GM19468 (cell line): ENCODE measurements around the gene UIMC1.

Experiments
- ATAC-seq: cut with Tn5 transposase; IDR thresholded peaks from one replicate; pipeline ENCODE4 v1.9.1; 2021; ENCODE audit warnings: mild to moderate bottlenecking, moderate library complexity, moderate number of reproducible peaks; ENCODE audit not compliant: unreplicated experiment; ENCODE audit errors: extremely low read depth

Gene UIMC1

GRCh38 chr5:176857216-176857893, 149.2 kb downstream of the UIMC1 start:
- ATAC-seq: no peak

DNA sequence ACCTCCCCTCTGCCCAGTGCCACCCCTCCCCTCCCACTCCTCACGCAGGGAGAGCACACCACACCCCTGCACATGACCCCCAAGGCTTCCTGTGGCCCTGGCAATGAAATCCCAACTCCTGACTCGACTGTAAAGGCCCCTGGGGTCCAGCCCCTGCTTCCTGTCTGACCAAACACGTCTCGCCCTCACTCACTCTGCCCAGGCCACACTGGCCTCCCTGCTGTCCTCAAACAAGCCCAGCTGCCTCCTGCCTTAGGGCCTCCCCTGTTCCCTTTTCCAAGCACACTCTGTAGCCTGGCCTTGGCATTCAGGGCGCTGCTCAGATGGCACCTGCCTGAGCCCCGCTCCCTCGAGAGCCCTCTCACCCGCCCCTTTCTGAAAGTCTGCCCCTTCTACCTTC, 149.8 kb downstream of the UIMC1 start:
- ATAC-seq: no peak

GRCh38 chr5:176855598-176855997, 151.0 kb downstream of the UIMC1 start:
- ATAC-seq: no peak
